ENCODE measurements around the gene LRRC4C.

Gene LRRC4C

DNA sequence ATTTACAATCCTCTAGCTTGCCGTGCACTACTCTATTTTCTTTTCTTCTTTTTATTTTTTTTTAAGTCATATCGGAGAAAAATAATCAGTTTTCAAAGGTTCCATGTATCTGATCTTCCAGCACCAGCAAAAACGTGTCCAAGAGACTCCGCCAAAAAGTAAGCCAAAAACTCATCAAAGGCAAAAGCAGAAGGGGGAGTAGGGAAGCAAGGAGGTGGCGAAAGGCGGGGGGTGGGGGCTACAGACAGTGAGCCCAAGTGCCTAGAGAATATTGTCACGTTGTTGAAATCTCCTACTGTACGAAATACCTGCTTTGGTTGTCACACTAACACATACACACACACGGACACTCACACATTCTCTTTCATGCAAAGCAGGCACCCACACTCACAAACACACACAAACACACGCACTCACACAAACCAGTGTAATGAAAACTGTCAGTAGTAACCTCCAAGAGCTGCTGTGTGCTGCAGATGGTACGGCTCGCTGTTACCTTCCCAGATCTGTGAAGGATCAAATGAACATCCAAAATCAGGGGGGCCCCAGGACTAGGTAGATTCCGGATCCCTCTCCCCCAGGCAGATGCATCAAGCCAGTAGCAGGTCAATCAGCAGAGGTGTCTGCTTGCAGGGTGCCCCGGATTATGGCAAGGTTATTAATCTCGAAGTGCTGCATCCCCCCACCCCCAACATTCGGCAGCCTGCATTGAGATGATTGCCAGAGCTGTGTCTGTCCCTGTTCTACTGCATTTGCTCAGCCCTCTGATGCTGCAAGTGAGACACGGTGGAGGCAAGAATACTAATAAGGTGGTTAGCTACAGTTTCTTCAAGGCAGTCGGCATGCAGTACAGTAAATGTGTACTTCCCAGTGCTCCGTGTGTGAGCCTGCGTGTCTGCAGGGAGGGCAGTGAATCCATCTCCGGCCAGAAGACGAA, at the start of gene LRRC4C:
TSS of gene LRRC4C (minus strand) at position 188 of the 937 bp plus-strand sequence.
- DNase-seq (no peak), ATAC-seq (replicated peaks) (no peak)
- Mint-ChIP-seq H3K27me3 (peaks cover 22 to 25% of the 10 kb centered on the region in 2 donors), H3K27ac (no peak within 1 kb of the TSS), H3K36me3 (no peaks in the 10 kb centered on the region), H3K4me3 (no peak within 1 kb of the TSS), H3K9me3 (peaks cover 0 to 4% of the 10 kb centered on the region in 2 donors), H3K4me1 (peaks cover 2 to 8% of the 10 kb centered on the region in 2 donors)

DNA sequence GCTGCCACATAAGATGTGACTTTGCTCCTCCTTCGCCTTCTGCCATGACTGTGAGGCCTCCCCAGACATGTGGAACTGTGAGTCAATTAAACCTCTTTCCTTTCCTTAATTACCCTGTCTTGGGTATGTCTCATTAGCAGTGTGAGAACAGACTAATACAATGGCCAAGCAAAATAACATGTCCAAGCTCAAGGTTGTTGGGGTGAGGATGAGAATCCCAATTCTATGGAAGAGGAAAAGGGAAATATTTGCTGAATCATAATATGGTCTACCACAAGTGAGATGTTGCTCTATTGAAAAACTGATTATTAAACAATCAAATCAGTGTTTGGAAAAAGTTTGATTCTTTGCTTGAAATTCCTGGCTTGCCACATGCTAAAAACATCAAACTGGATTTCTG, 48.7 kb upstream of the LRRC4C start:
- no peak overlapping the region for H3K4me3 Mint-ChIP-seq
- H3K27ac Mint-ChIP-seq, result no peak overlapping the region
- no peaks in the 10 kb centered on the region for H3K27me3 Mint-ChIP-seq
- peaks cover 1 to 8% of the 10 kb centered on the region in 2 donors for H3K9me3 Mint-ChIP-seq
- ATAC-seq (replicated peaks), result no peak
- no peak for DNase-seq
- no peaks in the 10 kb centered on the region for H3K36me3 Mint-ChIP-seq
- H3K4me1 Mint-ChIP-seq, result no peaks in the 10 kb centered on the region

- DNase-seq, result no peak
- no peak overlapping the region for H3K4me3 Mint-ChIP-seq
- no peak for ATAC-seq (replicated peaks)
- no peaks in the 10 kb centered on the region for H3K4me1 Mint-ChIP-seq
- H3K27ac Mint-ChIP-seq, result no peak overlapping the region
- H3K36me3 Mint-ChIP-seq, result no peaks in the 10 kb centered on the region
- H3K27me3 Mint-ChIP-seq, result no peaks in the 10 kb centered on the region
- H3K9me3 Mint-ChIP-seq, result peaks cover 1 to 5% of the 10 kb centered on the region in 2 donors
These were observed 40.0 kb upstream of the LRRC4C start for GRCh38 chr11:41499429-41499828.

DNA sequence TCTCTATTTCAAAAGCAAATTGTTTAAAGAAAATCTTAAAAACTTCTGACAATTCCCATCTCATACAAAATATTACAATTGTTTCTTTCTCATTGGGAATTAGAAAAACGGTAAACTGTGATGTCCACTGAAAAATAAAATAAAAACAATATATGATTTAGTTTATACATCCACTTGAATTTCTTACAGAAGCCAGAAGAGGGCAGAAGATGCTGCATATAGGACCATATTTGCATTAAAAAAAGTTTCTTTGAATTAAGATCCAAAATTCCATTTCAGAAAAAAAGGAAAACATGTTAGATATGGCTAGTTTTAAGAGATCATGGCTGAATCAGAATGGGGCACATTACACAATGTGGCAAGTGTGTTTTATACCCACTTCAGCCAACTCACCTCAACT, 39.3 kb upstream of the LRRC4C start:
- Mint-ChIP-seq H3K27me3 (no peaks in the 10 kb centered on the region), H3K4me3 (no peak overlapping the region), H3K9me3 (peaks cover 0 to 5% of the 10 kb centered on the region in 2 donors), H3K27ac (no peak overlapping the region), H3K36me3 (no peaks in the 10 kb centered on the region), H3K4me1 (no peaks in the 10 kb centered on the region)
- ATAC-seq (replicated peaks), result no peak
- DNase-seq, result no peak

GRCh38 chr11:41497974-41498373, 38.5 kb upstream of the LRRC4C start:
- H3K4me1 Mint-ChIP-seq, result no peaks in the 10 kb centered on the region
- no peaks in the 10 kb centered on the region for H3K36me3 Mint-ChIP-seq
- no peak for DNase-seq
- ATAC-seq (replicated peaks), result no peak
- no peaks in the 10 kb centered on the region for H3K27me3 Mint-ChIP-seq
- H3K4me3 Mint-ChIP-seq, result no peak overlapping the region
- no peak overlapping the region for H3K27ac Mint-ChIP-seq
- peaks cover 0 to 5% of the 10 kb centered on the region in 2 donors for H3K9me3 Mint-ChIP-seq

- H3K27me3 Mint-ChIP-seq, result no peaks in the 10 kb centered on the region
- peaks cover 1 to 2% of the 10 kb centered on the region in 2 donors for H3K9me3 Mint-ChIP-seq
- ATAC-seq (replicated peaks) (no peak), DNase-seq (no peak)
- no peaks in the 10 kb centered on the region for H3K4me1 Mint-ChIP-seq
- H3K27ac Mint-ChIP-seq, result no peak overlapping the region
- H3K4me3 Mint-ChIP-seq, result no peak overlapping the region
- no peaks in the 10 kb centered on the region for H3K36me3 Mint-ChIP-seq
These were observed 35.3 kb upstream of the LRRC4C start for GRCh38 chr11:41494716-41495115.

DNA sequence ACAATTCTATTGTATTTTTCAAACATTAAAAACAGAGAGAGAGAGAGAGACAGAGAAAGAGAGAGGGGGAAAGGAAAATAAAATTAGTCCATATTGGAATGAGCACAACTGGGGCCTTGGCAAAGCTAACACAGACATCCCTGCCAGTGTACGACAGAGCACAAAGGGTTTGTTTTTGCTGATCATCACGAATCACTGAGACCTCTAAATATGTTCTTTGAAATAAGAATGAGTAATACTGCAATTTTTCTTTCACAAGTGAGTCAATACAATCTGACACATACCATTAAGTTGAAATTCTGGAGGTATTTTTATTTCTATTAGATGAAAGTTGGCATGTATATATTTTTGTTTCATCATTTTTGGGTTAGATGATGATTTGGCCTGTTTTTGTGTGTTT, 27.0 kb upstream of the LRRC4C start:
- Mint-ChIP-seq H3K4me3 (no peak overlapping the region), H3K4me1 (no peaks in the 10 kb centered on the region), H3K36me3 (no peaks in the 10 kb centered on the region), H3K27me3 (no peaks in the 10 kb centered on the region), H3K9me3 (peaks cover 0 to 5% of the 10 kb centered on the region in 2 donors), H3K27ac (no peak overlapping the region)
- ATAC-seq (replicated peaks), result no peak
- DNase-seq, result no peak

GRCh38 chr11:41483956-41484355, 24.5 kb upstream of the LRRC4C start:
- Mint-ChIP-seq H3K27ac (no peak overlapping the region), H3K4me3 (no peak overlapping the region), H3K4me1 (no peaks in the 10 kb centered on the region), H3K36me3 (no peaks in the 10 kb centered on the region), H3K27me3 (no peaks in the 10 kb centered on the region), H3K9me3 (peaks cover 0 to 4% of the 10 kb centered on the region in 2 donors)
- no peak for ATAC-seq (replicated peaks)
- DNase-seq, result no peak

- H3K27me3 Mint-ChIP-seq, result no peaks in the 10 kb centered on the region
- DNase-seq, result no peak
- no peaks in the 10 kb centered on the region for H3K4me1 Mint-ChIP-seq
- H3K9me3 Mint-ChIP-seq, result peaks cover 2 to 7% of the 10 kb centered on the region in 2 donors
- no peak overlapping the region for H3K27ac Mint-ChIP-seq
- no peak for ATAC-seq (replicated peaks)
- H3K4me3 Mint-ChIP-seq, result no peak overlapping the region
- H3K36me3 Mint-ChIP-seq, result no peaks in the 10 kb centered on the region
These were observed 19.7 kb upstream of the LRRC4C start for GRCh38 chr11:41479179-41479578.

DNA sequence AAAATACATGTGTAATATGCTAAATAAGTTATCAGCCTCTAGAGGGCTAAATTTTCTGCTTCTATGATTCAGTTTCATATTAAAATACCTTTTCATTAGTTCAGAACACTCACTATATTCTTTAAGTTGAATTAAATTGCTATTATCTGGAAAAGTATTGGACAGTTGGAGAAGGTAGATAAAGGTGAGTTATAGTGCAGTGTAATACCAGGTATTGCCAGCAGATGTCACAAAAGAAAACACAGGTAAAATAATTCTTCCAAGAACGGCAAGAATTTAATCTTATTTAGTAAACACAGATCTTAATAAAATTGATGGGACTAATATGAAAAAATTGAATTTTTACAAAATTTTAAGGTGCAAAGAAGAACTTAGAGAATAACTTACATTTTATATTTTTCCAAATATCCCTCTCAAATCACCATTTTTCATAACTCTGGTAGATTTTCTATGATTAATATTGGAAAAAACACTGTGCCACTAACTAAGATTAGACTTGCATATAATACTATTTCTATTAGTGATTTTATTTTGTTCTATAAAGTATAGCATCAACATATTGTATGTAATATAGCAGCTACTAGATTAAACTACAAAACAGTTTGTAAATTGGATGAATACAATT, 1.7 kb upstream of the LRRC4C start:
- ATAC-seq (replicated peaks) (no peak), DNase-seq (no peak)
- Mint-ChIP-seq H3K27ac (no peak overlapping the region), H3K36me3 (no peaks in the 10 kb centered on the region), H3K4me3 (no peak overlapping the region), H3K27me3 (peaks cover 22 to 25% of the 10 kb centered on the region in 2 donors), H3K9me3 (peaks cover 0 to 4% of the 10 kb centered on the region in 2 donors), H3K4me1 (peaks cover 2 to 8% of the 10 kb centered on the region in 2 donors)

- Mint-ChIP-seq H3K27ac (no peak overlapping the region), H3K9me3 (peaks cover 0 to 3% of the 10 kb centered on the region in 2 donors), H3K4me3 (no peak overlapping the region), H3K36me3 (no peaks in the 10 kb centered on the region), H3K27me3 (peaks cover 22 to 25% of the 10 kb centered on the region in 2 donors), H3K4me1 (peaks cover 2 to 8% of the 10 kb centered on the region in 2 donors)
- ATAC-seq (replicated peaks) (no peak), DNase-seq (no peak)
These were observed 811 bp downstream of the LRRC4C start for GRCh38 chr11:41458641-41459040.

DNA sequence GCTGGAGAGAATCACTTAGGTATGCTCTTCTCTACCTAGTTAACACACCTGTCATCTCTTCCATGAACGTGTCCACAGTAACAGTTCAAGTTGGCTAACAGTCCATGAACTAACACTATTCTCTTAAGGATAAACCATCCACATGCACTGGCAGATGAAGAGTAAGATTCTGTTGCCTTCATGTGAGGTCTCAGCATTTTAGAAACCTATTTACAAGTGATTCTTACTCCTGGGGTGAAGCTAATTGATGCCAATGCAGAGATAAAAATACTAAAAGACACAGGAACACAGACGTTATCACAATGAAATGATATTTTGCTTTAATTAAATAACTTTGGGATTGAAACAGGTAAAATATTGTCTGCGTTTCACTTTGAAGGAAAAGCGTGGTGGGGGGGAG, 1.3 kb downstream of the LRRC4C start:
- Mint-ChIP-seq H3K27ac (no peak overlapping the region), H3K4me3 (no peak overlapping the region), H3K9me3 (peaks cover 0 to 3% of the 10 kb centered on the region in 2 donors), H3K4me1 (peaks cover 2 to 8% of the 10 kb centered on the region in 2 donors), H3K27me3 (peaks cover 22 to 25% of the 10 kb centered on the region in 2 donors), H3K36me3 (no peaks in the 10 kb centered on the region)
- DNase-seq, result no peak
- no peak for ATAC-seq (replicated peaks)

DNA sequence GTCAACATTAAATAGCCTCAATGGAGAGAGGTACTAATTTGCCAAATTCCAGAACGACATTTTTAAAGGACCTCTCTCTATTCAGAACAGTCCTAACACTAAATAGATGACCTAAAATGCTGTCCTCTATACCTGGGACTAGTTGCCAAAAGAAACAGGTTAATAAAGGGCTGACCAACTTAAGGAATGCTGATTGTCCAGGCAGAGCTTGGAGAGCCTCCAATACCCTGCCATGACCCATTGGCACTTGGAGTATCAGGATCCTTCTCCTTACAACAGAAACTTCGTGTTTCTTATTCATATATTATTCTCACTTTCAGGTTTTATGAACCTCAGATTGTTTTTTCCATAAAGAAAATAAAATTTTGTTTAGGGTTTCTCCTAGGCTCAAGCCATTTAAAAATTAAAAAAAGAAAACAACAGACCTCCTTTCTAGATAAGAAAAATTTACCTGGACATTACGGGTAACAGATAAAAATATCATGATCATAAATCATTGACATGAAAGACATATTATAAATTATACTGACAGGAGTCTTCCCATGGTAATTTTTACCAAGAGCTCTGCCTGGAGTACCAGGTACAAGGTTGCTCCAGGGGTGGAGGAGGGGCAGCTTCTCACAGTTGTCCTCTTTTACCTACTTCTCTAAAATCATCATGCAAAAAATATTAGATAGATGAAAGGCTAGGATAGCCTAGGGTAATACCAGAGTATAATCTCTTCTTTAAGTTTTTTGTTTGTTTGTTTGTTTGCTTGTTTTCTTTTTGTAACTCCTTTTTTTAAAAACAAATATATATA, 2.0 kb downstream of the LRRC4C start:
- no peak for ATAC-seq (replicated peaks)
- no peak overlapping the region for H3K4me3 Mint-ChIP-seq
- no peak overlapping the region for H3K27ac Mint-ChIP-seq
- no peaks in the 10 kb centered on the region for H3K36me3 Mint-ChIP-seq
- peaks cover 0 to 1% of the 10 kb centered on the region in 2 donors for H3K9me3 Mint-ChIP-seq
- no peak for DNase-seq
- peaks cover 22 to 25% of the 10 kb centered on the region in 2 donors for H3K27me3 Mint-ChIP-seq
- peaks cover 2 to 8% of the 10 kb centered on the region in 2 donors for H3K4me1 Mint-ChIP-seq

DNA sequence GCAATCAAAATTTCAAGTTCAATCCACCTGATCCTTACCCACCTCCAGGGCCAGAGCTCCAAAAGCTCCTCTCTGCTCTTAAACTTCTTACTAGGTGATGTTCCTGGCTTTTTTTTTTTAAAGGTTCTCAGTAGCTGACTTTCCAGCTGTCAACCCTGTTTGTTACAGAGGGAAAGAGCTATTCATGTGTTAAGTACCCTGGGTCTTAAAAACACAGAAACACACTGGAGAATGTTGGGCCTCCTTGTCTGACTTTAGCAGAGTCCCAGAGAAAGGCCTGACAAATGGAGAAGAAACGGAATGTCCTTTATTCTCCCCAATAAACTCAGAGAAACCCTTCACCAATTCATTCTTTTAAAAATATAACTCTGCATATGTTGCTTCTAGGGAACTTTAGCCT, 3.2 kb downstream of the LRRC4C start:
- Mint-ChIP-seq H3K9me3 (peaks cover 0 to 1% of the 10 kb centered on the region in 2 donors), H3K4me3 (no peak overlapping the region), H3K27ac (no peak overlapping the region), H3K36me3 (no peaks in the 10 kb centered on the region), H3K27me3 (peaks cover 22 to 25% of the 10 kb centered on the region in 2 donors), H3K4me1 (peaks cover 2 to 8% of the 10 kb centered on the region in 2 donors)
- ATAC-seq (replicated peaks), result no peak
- no peak for DNase-seq
